Bone marrow (tissue), 2 donors: ENCODE results near the gene OR4E2.
"Not testable (repeated sequence)": the region's sequence is repeated elsewhere in the genome, so short reads cannot be mapped to it uniquely, and the experiment has no call there.

ENCODE experiments used
- DNase-seq, 2 donors: peaks; one replicate each; lab custom pipeline; 2025; lab: John Stamatoyannopoulos, UW

Gene OR4E2

DNA sequence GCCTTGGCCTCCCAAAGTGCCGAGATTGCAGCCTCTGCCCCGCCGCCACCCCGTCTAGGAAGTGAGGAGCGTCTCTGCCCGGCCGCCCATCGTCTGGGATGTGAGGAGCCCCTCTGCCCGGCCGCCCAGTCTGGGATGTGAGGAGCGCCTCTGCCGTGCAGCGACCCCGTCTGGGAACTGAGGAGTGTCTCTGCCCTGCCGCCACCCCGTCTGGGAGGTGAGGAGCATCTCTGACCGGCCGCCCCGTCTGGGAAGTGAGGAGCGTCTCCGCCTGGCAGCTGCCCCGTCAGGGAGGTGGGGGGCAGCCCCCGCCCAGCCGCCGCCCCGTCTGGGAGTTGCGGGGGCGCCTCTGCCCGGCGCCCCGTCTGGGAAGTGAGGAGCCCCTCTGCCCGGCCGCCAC is 44.0 kb downstream of the OR4E2 start:
- not testable (repeated sequence) for DNase-seq

GRCh38 chr14:21698538-21698937 is 44.9 kb downstream of the OR4E2 start:
- DNase-seq = not testable (repeated sequence)

DNA sequence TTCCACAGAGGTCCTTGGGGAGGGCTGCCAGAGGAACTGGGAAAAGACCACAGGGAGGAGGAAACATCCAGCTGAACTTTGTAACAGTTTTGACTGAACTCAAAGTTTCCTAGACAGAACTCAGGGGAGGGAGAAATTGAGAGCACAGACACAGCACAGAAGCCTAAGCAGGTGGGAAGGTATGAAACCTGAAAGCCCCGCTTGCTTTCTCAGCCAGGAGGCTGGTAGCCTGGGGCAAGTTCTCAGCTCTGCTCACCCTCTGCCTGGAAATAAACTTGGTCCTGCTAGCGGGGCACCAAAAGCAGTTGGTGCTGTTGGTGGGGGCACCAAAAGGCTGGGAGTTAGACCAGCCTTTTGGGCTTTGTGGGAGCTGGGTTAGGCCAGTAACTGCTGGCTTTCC is 45.9 kb downstream of the OR4E2 start:
- no peak for DNase-seq

DNA sequence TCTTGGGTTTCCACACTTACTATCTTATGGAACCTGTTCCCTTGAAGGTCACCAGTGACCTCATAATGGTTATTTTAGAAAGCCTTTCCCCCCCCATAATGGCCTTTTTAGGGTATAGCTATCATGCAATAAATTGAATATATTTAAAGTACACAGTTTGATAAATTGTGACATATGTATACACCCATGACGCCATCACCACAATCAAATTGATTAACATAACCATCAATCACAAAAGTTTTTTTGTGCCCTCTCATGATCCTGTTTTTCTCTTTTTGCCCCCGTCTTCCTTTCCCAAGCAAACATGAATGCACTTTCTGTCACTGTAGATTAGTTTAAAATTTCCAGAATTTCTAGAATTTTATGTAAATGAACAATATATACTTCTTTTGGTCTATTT is 48.7 kb downstream of the OR4E2 start:
- no peak for DNase-seq

- no peak for DNase-seq
These were observed 50.0 kb downstream of the OR4E2 start for GRCh38 chr14:21703357-21704326.

DNA sequence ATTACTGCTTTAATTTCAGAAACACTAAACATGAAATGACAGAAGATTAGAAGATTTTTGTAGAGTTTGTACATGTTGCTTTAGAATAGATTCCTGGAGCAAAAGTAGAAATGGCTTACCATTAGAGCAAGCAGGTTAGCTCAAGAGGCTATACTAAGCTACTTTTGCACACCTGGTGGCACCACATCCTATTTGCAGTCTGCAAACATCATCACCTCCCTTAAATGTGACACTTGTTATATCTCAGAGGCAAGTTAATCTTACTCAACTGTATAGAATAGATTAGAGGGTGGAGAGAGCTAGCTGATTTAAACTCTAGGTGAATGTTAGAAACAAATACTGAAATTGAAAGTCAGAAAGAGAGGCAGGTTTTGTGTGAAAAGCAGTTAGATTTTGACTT is 50.7 kb downstream of the OR4E2 start:
- no peak for DNase-seq

DNA sequence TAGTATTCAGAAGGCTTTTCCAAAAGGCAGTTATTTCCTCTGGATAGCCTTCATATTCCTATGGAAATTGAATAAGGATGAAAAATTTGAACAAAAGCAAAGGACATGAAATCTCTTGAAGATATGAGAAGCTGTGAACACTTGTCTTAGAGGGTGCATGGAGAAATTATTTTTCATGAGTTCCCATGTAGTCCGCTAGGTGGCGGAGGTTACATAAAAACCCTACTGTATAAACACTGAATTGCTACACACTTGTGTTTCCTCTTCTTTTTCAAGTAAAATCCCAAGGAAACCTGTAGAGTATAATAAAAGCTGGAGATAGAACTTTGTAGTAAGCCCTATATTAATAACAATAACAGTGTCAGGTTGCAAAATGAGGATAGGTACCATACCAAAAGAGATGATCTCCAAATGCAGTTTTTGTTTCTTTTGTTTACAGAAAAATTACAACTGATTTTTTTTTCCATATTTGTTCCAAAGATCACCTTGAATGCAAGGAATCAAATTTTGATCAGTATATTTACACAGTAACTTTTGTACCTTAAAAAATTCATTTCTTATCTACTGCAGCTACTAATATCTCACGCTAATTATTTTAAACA is 57.8 kb downstream of the OR4E2 start:
- DNase-seq = peak in 1 of 2 donors; percentile 21

- no peak for DNase-seq
These were observed 58.4 kb downstream of the OR4E2 start for GRCh38 chr14:21712036-21712435.

GRCh38 chr14:21714318-21714929 is 60.8 kb downstream of the OR4E2 start:
- DNase-seq = no peak
